GM12801 (cell line): ENCODE measurements around the gene GNAI3.

Experiments used
- CTCF ChIP-seq: IDR thresholded peaks from one replicate; pipeline ENCODE4 v1.5.1; 2011; ENCODE audit warnings: control low read depth; ENCODE audit not compliant: insufficient read length; ENCODE audit errors: extremely low read depth

GNAI3 gene

DNA sequence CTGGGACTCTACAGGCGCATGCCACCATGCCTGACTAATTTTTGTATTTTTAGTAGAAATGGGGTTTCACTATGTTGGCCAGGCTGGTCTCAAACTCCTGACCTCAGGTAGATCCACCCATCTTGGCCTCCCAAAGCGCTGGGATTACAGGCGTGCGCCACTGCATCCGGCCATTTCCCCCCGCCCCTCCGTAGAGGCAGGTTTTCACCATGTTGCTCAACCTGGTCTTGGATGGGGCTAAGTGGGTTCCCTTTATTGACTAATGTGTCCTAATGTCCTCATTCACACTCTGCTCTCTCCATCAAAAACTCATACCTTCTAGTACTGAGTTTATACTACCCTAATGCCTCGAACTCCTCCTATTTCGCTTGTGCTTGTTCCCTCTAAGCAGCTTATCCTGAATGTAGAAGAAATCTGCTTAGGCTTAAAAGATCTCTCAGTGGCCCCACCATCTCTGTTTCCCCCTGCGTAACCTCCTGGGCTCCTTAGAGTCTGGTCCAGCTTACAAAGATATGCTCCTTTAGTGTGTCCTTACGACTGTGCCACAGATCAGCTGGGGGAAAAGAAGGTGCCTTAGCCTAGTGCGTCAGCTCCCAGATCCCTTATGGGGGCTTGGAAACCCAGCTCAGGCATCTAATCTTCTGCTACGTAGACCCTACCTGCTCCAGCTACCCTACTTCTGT, 63.0 kb downstream of the GNAI3 start:
- no peak for TF ChIP-seq CTCF

DNA sequence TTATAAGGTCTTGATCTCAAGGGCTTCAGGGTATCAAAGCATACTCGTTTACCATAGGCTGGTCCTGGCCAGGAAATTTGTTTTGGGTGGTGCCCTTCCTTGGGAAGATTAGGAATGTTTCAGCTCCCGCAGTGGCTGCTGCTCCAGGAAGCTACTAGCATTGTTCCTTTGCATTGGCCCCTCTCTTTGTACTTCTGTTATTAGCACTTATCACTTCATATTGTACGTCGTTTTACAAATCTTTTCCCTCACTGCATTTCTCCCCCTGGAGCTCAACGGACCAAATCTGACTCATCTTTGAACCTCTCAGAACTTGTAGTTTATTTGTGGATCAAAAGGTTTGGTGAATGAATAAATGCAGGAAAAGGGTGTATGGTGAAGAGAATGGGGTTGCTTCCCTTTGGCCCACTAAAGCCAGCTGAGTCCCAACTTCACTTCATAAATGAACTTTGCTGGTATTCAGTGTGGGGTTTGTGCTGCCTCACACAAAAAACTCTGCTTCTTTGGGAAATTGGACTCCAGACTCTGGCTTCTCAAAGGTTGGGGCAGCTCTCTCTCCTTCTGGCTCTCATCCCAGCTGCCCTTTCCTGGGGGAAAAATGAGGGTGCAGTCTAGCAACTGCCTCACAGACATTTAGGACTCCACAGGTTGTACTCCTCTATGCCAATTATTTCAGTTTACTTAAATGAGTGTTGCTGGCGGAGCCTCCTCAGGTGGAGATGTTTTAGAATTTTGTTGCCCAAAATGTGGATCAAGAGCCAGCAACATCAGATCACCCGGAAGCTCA, 65.1 kb downstream of the GNAI3 start:
- no peak for TF ChIP-seq CTCF

GRCh38 chr1:109615879-109616278, 67.5 kb downstream of the GNAI3 start:
- TF ChIP-seq CTCF = no peak

GRCh38 chr1:109616391-109616790, 68.0 kb downstream of the GNAI3 start:
- no peak for TF ChIP-seq CTCF

DNA sequence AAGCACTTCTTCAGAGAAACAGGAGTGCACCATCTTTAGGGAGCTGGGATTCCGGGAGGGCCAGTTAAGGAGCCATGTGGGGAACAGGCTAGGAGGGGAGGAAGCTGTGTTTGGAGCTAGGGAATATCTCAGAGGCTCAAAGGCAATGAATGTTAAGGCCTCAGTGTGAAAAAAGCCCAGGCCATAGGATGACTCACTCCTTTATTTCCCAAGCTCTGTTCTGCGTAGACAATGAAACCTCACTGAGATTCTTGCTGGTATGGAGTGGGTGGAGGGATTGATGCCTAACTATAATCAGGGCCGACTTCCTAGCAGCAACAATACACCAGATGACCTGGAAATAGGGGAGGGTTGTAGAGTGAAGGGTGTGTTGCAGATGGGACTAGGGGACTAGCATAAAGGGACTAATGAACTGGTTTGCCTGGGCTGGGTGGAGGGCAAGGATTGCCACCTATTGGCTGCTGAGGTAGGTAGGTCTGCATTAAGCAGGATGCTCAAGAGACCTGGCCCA, 68.9 kb downstream of the GNAI3 start:
- no peak for TF ChIP-seq CTCF

DNA sequence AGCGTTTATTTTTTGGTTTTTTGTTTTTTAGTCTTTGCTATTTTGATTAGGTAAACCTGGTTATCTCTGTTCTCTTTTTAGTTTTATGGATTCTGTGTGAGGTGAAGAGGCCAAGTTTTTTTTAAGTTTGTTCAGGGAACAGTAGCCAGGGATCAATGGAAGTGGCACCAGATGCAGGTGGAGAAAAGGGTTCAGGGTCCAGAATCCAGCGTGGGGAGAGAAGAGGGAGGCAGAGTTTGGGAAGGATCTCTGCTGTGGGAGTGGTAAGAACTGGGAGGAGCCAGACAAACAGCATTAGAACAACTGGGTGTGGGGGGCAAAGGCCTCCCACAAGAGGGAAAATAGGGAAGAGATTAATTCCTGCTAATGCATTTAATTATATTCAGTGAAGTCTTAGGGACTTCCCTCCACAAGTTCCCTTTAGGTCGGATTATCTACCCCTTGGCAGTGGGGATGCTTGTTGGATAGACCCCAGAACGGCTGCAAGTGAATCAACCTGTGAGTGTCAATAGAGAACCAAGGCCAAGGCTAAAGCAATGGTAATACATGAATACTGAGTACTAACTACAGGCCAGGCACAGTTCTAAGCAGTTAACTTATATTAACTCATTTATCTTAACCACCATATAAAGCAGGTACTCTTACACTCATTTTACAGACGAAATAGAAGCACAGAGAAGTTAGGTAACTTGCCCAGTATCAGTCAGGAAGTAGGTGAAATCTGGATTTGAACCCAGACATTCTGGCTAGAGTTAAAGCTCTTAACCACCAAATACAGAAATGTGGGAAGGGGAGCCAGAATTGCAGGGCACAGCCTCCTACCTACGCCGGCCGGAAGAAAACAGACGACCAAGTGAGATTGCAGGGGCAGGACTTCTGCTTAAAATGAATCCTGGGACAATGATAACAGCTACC, 70.5 kb downstream of the GNAI3 start:
- no peak for TF ChIP-seq CTCF
